Astrocyte (in vitro differentiated cells and primary cell): ENCODE data around the gene HNRNPA1. TPM values are rescaled to one million over a fixed set of nuclear protein-coding genes. Genes with fewer than 3 reads are reported as not detected.

Experiments
- DNase-seq: peaks from one replicate; pipeline ENCODE4 v3.0.0-alpha.2; 2010; ENCODE audit warnings: low read depth
- FAIRE-seq: peaks from 2 replicates; lab custom pipeline; 2011; peaks lifted over from hg19 to GRCh38; lab: Jason Lieb, UNC
- H2AFZ ChIP-seq: 2 replicates; pipeline ENCODE4 v1.6.0; 2012; ENCODE audit warnings: low read depth, low read length, inconsistent platforms
- H3K27ac ChIP-seq: 2 replicates; pipeline ENCODE4 v1.5.1; 2011; ENCODE audit warnings: low read depth, low read length, inconsistent platforms
- H3K27me3 ChIP-seq: 2 replicates; pipeline ENCODE4 v1.6.0; 2011; ENCODE audit warnings: low read length, inconsistent platforms; ENCODE audit not compliant: insufficient read depth
- H3K36me3 ChIP-seq: 2 replicates; pipeline ENCODE4 v1.5.1; 2011; ENCODE audit warnings: low read length, inconsistent platforms; ENCODE audit not compliant: insufficient read depth
- H3K4me1 ChIP-seq: 2 replicates; pipeline ENCODE4 v1.5.1; 2011; ENCODE audit warnings: low read length, inconsistent platforms; ENCODE audit not compliant: insufficient read depth
- H3K4me2 ChIP-seq: 2 replicates; pipeline ENCODE4 v1.6.0; 2012; ENCODE audit warnings: low read length, inconsistent platforms
- H3K4me3 ChIP-seq: 2 replicates; pipeline ENCODE4 v1.5.1; 2011; ENCODE audit warnings: low read depth, mild to moderate bottlenecking, low read length, inconsistent platforms; ENCODE audit not compliant: insufficient read depth
- H3K79me2 ChIP-seq: 2 replicates; pipeline ENCODE4 v1.6.0; 2012; ENCODE audit warnings: mild to moderate bottlenecking, low read length, inconsistent platforms; ENCODE audit not compliant: insufficient read depth
- H3K9ac ChIP-seq: 2 replicates; pipeline ENCODE4 v1.6.0; 2012; ENCODE audit warnings: mild to moderate bottlenecking, low read length, inconsistent platforms
- H3K9me3 ChIP-seq: 2 replicates; pipeline ENCODE4 v1.5.1; 2012; ENCODE audit warnings: low read depth, mild to moderate bottlenecking, low read length, inconsistent platforms; ENCODE audit not compliant: insufficient read depth
- H4K20me1 ChIP-seq: 2 replicates; pipeline ENCODE4 v1.6.0; 2012; ENCODE audit warnings: low read length, inconsistent platforms; ENCODE audit not compliant: insufficient read depth
- H3K27ac Mint-ChIP-seq: one replicate; pipeline ENCODE4 v1.8.0; 2021; ENCODE audit warnings: mild to moderate bottlenecking, mixed read lengths; ENCODE audit not compliant: unreplicated experiment
- H3K27me3 Mint-ChIP-seq: one replicate; pipeline ENCODE4 v1.8.0; 2021; ENCODE audit warnings: low read depth, mixed read lengths; ENCODE audit not compliant: unreplicated experiment
- H3K36me3 Mint-ChIP-seq: one replicate; pipeline ENCODE4 v1.8.0; 2021; ENCODE audit warnings: low read depth, mixed read lengths; ENCODE audit not compliant: unreplicated experiment
- H3K4me1 Mint-ChIP-seq: one replicate; pipeline ENCODE4 v1.8.0; 2021; ENCODE audit warnings: low read depth, mixed read lengths; ENCODE audit not compliant: unreplicated experiment
- H3K4me3 Mint-ChIP-seq: one replicate; pipeline ENCODE4 v1.8.0; 2021; ENCODE audit warnings: mild to moderate bottlenecking, moderate library complexity, mixed read lengths; ENCODE audit not compliant: unreplicated experiment
- H3K9me3 Mint-ChIP-seq: one replicate; pipeline ENCODE4 v1.8.0; 2021; ENCODE audit warnings: mild to moderate bottlenecking, mixed read lengths; ENCODE audit not compliant: unreplicated experiment
- EZH2 ChIP-seq: IDR thresholded peaks from 2 replicates; pipeline ENCODE4 v1.6.1; 2012; ENCODE audit warnings: mild to moderate bottlenecking, low read length, inconsistent platforms; ENCODE audit not compliant: insufficient read depth
- total RNA-seq: library from RNA; stranded (reverse); gene quantifications from 2 replicates; pipeline ENCODE4 v1.2.1, GENCODE V29; 2021
- TF ChIP-seq, protein P1 (sequence below): IDR thresholded peaks from 2 replicates; pipeline ENCODE4 v1.5.1; 2011; ENCODE audit warnings: low read depth, mild to moderate bottlenecking, inconsistent platforms, low read length, moderate library complexity; ENCODE audit not compliant: insufficient read depth

The HNRNPA1 gene
- total RNA-seq, 1 donor from 2014 or later, result 612 TPM

DNA sequence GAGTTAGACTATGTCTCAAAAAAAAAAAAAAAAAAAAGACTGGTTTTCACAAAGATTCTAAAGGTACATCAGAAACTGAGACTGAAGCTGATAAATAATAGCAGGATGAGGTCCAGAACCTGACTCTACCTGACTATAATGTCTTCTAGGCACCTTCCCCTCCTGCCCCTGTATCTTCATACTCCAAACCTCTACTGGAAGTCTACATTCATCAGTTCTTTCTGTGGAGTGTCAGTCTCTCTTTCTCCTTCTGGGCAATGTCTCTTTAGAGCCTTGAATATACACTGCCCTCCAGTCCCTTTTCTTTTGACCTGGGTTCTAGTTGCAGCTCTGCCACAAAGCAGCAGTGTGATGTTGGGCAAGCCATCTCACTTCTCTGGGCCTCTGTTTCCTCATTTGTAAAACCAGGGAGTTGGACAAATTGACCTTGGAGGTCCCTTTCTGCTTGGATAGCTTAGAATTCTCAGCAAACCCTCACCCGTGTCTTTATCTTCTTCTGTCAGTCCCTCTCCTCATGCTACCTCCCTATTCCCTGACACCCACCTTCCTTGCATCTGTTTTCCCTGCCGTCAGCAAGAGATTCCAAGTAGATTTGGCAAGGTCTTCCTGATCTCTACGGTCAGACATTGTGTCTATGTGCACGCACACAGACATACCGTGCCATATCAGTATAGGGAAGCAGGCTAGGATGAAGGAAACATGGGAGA is 16.0 kb downstream of the HNRNPA1 start:
- H3K27me3 Mint-ChIP-seq, result peaks cover 26% of the 10 kb centered on the region
- no peaks in the 10 kb centered on the region for H3K79me2 ChIP-seq
- H3K27ac Mint-ChIP-seq, result no peak overlapping the region
- no peaks in the 10 kb centered on the region for H3K36me3 ChIP-seq
- H3K9me3 ChIP-seq, result no peaks in the 10 kb centered on the region
- no peak overlapping the region for H3K27ac ChIP-seq
- H3K4me3 ChIP-seq, result no peak overlapping the region
- no peak for TF ChIP-seq EZH2
- TF ChIP-seq, protein P1, sequence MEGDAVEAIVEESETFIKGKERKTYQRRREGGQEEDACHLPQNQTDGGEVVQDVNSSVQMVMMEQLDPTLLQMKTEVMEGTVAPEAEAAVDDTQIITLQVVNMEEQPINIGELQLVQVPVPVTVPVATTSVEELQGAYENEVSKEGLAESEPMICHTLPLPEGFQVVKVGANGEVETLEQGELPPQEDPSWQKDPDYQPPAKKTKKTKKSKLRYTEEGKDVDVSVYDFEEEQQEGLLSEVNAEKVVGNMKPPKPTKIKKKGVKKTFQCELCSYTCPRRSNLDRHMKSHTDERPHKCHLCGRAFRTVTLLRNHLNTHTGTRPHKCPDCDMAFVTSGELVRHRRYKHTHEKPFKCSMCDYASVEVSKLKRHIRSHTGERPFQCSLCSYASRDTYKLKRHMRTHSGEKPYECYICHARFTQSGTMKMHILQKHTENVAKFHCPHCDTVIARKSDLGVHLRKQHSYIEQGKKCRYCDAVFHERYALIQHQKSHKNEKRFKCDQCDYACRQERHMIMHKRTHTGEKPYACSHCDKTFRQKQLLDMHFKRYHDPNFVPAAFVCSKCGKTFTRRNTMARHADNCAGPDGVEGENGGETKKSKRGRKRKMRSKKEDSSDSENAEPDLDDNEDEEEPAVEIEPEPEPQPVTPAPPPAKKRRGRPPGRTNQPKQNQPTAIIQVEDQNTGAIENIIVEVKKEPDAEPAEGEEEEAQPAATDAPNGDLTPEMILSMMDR, result no peak
- no peaks in the 10 kb centered on the region for H3K36me3 Mint-ChIP-seq
- no peak overlapping the region for H3K4me3 Mint-ChIP-seq
- peaks cover 9% of the 10 kb centered on the region for H3K4me1 ChIP-seq
- FAIRE-seq, result no peak
- peaks cover 12% of the 10 kb centered on the region for H3K4me1 Mint-ChIP-seq
- H4K20me1 ChIP-seq, result no peaks in the 10 kb centered on the region
- no peak for DNase-seq
- H3K27me3 ChIP-seq, result peaks cover 25% of the 10 kb centered on the region
- H3K9ac ChIP-seq, result no peak overlapping the region
- H2AFZ ChIP-seq, result no peak overlapping the region
- H3K4me2 ChIP-seq, result no peak overlapping the region
- no peaks in the 10 kb centered on the region for H3K9me3 Mint-ChIP-seq

DNA sequence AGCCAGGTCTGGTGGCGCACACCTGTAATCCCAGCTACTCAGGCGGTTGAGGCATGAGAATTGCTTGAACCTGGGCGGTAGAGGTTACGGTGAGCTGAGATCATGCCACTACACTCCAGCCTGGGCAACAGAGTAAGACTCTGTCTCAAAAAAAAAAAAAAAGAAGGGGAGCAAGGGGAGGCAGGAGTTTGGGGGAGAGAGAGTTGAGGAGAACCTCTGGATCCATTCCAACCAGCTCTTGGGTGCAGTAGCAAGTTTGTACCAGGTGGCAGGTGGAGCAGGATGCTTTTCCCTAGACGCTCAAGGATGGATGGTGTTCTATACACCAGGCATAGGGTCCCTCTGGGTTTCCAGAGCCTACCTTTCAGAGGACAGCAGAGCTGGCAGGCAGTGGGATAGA is 18.4 kb downstream of the HNRNPA1 start:
- peaks cover 39% of the 10 kb centered on the region for H3K27me3 ChIP-seq
- peaks cover 9% of the 10 kb centered on the region for H3K4me1 ChIP-seq
- Mint-ChIP-seq H3K36me3 (no peaks in the 10 kb centered on the region), H3K4me1 (peaks cover 12% of the 10 kb centered on the region), H3K27ac (no peak overlapping the region), H3K27me3 (peaks cover 28% of the 10 kb centered on the region), H3K9me3 (no peaks in the 10 kb centered on the region), H3K4me3 (no peak overlapping the region)
- H3K9ac ChIP-seq, result no peak overlapping the region
- H3K9me3 ChIP-seq, result no peaks in the 10 kb centered on the region
- FAIRE-seq, result no peak
- H3K4me3 ChIP-seq, result no peak overlapping the region
- H3K79me2 ChIP-seq, result no peaks in the 10 kb centered on the region
- H3K4me2 ChIP-seq, result no peak overlapping the region
- H3K27ac ChIP-seq, result no peak overlapping the region
- H4K20me1 ChIP-seq, result no peaks in the 10 kb centered on the region
- H2AFZ ChIP-seq, result no peak overlapping the region
- no peak for DNase-seq
- no peak for TF ChIP-seq EZH2
- TF ChIP-seq, protein P1, result no peak
- no peaks in the 10 kb centered on the region for H3K36me3 ChIP-seq
